ENCODE data around the gene PRKAR1B.
A peak's percentile ranks its signal among the peaks of the same experiment; 100 is the strongest.

Gene PRKAR1B

DNA sequence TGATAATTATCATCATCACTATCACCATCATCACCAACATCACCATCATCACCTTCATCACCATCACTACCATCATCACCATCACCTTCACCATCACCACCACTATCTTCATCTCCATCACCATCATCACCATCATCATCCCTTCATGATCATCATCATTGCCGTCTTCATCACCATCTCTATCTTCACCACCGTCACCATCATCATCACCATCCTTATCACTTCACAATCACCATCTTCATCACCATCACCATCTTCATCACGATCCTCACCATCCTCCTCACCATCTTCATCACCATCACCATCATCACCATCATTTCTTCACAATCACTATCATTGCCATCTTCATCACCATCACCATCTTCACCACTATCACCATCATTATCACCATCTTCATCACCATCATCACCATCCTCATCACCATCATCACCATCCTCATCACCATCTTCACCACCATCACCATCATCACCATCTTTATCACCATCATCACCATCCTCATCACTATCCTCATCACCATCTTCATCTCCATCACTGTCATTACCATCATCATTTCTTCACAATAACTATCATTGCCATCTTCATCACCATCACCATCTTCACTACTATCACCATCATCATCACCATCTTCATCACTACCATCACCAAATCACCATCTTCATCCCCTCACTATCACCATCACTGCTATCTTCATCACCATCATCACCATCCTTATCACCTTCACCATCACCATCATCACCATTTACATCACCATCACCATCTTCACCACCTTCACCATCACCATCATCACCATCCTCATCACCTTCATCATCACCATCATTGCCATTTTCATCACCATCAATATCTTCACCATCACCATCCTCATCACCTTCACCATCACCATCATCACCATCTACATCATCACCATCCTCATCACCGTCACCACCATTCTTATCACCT lies 73.0 kb downstream of the PRKAR1B start (continued):
- TF ChIP-seq PRDM2 (tag by site-specific recombination; IDR thresholded peaks at IDR 0.05; ENCODE audit: borderline replicate concordance): no peak
- TF ChIP-seq, protein P1, sequence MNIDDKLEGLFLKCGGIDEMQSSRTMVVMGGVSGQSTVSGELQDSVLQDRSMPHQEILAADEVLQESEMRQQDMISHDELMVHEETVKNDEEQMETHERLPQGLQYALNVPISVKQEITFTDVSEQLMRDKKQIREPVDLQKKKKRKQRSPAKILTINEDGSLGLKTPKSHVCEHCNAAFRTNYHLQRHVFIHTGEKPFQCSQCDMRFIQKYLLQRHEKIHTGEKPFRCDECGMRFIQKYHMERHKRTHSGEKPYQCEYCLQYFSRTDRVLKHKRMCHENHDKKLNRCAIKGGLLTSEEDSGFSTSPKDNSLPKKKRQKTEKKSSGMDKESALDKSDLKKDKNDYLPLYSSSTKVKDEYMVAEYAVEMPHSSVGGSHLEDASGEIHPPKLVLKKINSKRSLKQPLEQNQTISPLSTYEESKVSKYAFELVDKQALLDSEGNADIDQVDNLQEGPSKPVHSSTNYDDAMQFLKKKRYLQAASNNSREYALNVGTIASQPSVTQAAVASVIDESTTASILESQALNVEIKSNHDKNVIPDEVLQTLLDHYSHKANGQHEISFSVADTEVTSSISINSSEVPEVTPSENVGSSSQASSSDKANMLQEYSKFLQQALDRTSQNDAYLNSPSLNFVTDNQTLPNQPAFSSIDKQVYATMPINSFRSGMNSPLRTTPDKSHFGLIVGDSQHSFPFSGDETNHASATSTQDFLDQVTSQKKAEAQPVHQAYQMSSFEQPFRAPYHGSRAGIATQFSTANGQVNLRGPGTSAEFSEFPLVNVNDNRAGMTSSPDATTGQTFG (tag by site-specific recombination; IDR thresholded peaks at IDR 0.05; ENCODE audit: borderline replicate concordance): peak; percentile 65; the same call in 1 of the 2 replicates
- TF ChIP-seq PBX3 (CRISPR knock-in tag; IDR thresholded peaks at IDR 0.05): no peak
- no peak for TF ChIP-seq ZNF335 (tag by site-specific recombination; conservative IDR thresholded peaks at IDR 0.05)
- TF ChIP-seq ZBTB20 (tag by site-specific recombination; IDR thresholded peaks at IDR 0.05): 0 out of 2 replicates have a peak, but pooled peaks have one; percentile 14
- 0 out of 2 replicates have a peak, but pooled peaks have one; percentile 27 for TF ChIP-seq ZNF266 (tag by site-specific recombination; IDR thresholded peaks at IDR 0.05; ENCODE audit: low read depth)
- no peak for TF ChIP-seq HIC1 (tag by site-specific recombination; IDR thresholded peaks at IDR 0.05)
- TF ChIP-seq ZNF654 (tag by site-specific recombination; IDR thresholded peaks at IDR 0.05; ENCODE audit: low read depth): no peak
- peak; percentile 9; the same call in 1 of the 2 replicates for TF ChIP-seq ZNF157 (tag by site-specific recombination; IDR thresholded peaks at IDR 0.05)
- TF ChIP-seq ZNF544 (tag by site-specific recombination; IDR thresholded peaks at IDR 0.05): peak; percentile 10; the same call in 1 of the 2 replicates
- no peak for TF ChIP-seq ZNF561 (tag by site-specific recombination; IDR thresholded peaks at IDR 0.05; ENCODE audit: borderline replicate concordance)
- TF ChIP-seq ZNF555 (tag by site-specific recombination; conservative IDR thresholded peaks at IDR 0.05): no peak
- TF ChIP-seq ZNF530 (tag by site-specific recombination; IDR thresholded peaks at IDR 0.05; ENCODE audit: low read depth): no peak
- peak; percentile 97 for TF ChIP-seq ZNF513 (tag by site-specific recombination; IDR thresholded peaks at IDR 0.05)
- TF ChIP-seq, protein P2, sequence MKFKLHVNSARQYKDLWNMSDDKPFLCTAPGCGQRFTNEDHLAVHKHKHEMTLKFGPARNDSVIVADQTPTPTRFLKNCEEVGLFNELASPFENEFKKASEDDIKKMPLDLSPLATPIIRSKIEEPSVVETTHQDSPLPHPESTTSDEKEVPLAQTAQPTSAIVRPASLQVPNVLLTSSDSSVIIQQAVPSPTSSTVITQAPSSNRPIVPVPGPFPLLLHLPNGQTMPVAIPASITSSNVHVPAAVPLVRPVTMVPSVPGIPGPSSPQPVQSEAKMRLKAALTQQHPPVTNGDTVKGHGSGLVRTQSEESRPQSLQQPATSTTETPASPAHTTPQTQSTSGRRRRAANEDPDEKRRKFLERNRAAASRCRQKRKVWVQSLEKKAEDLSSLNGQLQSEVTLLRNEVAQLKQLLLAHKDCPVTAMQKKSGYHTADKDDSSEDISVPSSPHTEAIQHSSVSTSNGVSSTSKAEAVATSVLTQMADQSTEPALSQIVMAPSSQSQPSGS (tag by site-specific recombination; IDR thresholded peaks at IDR 0.05; ENCODE audit: low read depth): no peak
- TF ChIP-seq, protein P3, sequence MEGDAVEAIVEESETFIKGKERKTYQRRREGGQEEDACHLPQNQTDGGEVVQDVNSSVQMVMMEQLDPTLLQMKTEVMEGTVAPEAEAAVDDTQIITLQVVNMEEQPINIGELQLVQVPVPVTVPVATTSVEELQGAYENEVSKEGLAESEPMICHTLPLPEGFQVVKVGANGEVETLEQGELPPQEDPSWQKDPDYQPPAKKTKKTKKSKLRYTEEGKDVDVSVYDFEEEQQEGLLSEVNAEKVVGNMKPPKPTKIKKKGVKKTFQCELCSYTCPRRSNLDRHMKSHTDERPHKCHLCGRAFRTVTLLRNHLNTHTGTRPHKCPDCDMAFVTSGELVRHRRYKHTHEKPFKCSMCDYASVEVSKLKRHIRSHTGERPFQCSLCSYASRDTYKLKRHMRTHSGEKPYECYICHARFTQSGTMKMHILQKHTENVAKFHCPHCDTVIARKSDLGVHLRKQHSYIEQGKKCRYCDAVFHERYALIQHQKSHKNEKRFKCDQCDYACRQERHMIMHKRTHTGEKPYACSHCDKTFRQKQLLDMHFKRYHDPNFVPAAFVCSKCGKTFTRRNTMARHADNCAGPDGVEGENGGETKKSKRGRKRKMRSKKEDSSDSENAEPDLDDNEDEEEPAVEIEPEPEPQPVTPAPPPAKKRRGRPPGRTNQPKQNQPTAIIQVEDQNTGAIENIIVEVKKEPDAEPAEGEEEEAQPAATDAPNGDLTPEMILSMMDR (tag by site-specific recombination; IDR thresholded peaks at IDR 0.05): no peak
- TF ChIP-seq, protein P4, sequence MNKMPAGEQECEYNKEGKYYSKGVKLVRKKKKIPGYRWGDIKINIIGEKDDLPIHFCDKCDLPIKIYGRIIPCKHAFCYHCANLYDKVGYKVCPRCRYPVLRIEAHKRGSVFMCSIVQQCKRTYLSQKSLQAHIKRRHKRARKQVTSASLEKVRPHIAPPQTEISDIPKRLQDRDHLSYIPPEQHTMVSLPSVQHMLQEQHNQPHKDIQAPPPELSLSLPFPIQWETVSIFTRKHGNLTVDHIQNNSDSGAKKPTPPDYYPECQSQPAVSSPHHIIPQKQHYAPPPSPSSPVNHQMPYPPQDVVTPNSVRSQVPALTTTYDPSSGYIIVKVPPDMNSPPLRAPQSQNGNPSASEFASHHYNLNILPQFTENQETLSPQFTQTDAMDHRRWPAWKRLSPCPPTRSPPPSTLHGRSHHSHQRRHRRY (tag by site-specific recombination; IDR thresholded peaks at IDR 0.05): no peak
- no peak for TF ChIP-seq ZNF626 (tag by site-specific recombination; IDR thresholded peaks at IDR 0.05)
